ENCODE results near the gene ZNF846.
"Not testable (repeated sequence)": the region's sequence is repeated elsewhere in the genome, so short reads cannot be mapped to it uniquely, and the experiment has no call there.

GRCh38 chr19:9791073-9791367 lies 22.5 kb upstream of the ZNF846 start:
- TF ChIP-seq CTCF (IDR thresholded peaks at IDR 0.05; ENCODE audit: low read depth, low read length); POLR2A (IDR thresholded peaks at IDR 0.05; ENCODE audit: extremely low read depth, insufficient read length); MYC (IDR thresholded peaks at IDR 0.05; ENCODE audit: low read depth, low read length): not testable (repeated sequence)
